Measurements from ENCODE around the gene CD81. TPM values are rescaled to one million over a fixed set of nuclear protein-coding genes. Genes with fewer than 3 reads are reported as not detected.
A peak's percentile ranks its signal among the peaks of the same experiment; 100 is the strongest.

CD81 gene
- total RNA-seq, 1 experiment from 2014 or later = 416 TPM

DNA sequence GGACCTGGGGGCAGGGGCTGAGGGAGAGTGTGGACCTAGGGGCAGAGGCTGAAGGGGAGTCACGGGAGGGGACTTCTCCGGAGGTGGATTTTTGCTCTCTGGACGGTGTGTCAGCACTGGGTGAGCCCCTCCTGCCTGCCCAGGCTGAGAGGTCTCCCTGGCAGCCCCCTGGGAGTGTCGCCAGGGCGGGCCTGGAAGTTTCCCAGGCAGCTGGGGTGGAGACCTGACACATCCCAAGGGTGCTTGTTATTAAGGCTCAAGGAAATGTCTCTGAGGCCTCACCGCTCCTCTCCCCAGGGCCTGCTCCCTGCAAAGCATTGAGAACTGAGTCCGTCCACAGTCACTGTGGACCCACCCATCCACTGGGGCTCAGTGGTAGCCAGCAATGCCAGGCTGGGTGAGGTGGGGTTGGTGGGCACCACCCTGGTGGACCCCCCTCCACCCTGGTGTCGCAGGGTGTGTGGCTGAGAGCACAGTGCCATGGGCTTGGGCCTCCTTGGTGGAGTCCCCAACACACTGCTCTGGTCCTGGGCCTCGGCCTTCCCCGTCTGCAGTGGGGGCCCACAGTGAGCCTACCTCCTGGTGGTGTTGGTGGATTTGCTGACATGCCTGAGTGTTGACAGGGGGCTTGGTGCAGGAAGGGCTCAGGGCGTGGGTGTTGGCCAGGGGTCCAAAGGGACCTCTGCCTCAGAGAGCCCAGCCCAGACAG lies 2.5 kb downstream of the CD81 start:
- Histone ChIP-seq H3K9me3 (ENCODE audit: control insufficient read depth, insufficient read depth, low read depth, low read length) (no peaks in the 10 kb centered on the region), H3K36me3 (ENCODE audit: control insufficient read depth, insufficient read depth, low read length) (no peaks in the 10 kb centered on the region; the same call in 1 of the 2 replicates), H3K27ac (ENCODE audit: low read length) (no peak overlapping the region), H3K27me3 (ENCODE audit: control insufficient read depth, insufficient read depth, low read length) (no peaks in the 10 kb centered on the region), H3K4me1 (ENCODE audit: control insufficient read depth, insufficient read depth, low read length) (peaks cover 45% of the 10 kb centered on the region), H3K4me3 (ENCODE audit: low read depth in 2 of 2, low read length in 2 of 2) (no peak overlapping the region)
- TF ChIP-seq POLR2AphosphoS5 (IDR thresholded peaks at IDR 0.05; ENCODE audit: low read depth, low read length) (no peak), CTCF (IDR thresholded peaks at IDR 0.05) (no peak), TCF7L2 (IDR thresholded peaks at IDR 0.05; ENCODE audit: low read depth, low read length) (no peak), SIN3A (IDR thresholded peaks at IDR 0.05; ENCODE audit: borderline replicate concordance, insufficient read depth, low read depth, low read length) (no peak)
- TF ChIP-seq, protein P1, sequence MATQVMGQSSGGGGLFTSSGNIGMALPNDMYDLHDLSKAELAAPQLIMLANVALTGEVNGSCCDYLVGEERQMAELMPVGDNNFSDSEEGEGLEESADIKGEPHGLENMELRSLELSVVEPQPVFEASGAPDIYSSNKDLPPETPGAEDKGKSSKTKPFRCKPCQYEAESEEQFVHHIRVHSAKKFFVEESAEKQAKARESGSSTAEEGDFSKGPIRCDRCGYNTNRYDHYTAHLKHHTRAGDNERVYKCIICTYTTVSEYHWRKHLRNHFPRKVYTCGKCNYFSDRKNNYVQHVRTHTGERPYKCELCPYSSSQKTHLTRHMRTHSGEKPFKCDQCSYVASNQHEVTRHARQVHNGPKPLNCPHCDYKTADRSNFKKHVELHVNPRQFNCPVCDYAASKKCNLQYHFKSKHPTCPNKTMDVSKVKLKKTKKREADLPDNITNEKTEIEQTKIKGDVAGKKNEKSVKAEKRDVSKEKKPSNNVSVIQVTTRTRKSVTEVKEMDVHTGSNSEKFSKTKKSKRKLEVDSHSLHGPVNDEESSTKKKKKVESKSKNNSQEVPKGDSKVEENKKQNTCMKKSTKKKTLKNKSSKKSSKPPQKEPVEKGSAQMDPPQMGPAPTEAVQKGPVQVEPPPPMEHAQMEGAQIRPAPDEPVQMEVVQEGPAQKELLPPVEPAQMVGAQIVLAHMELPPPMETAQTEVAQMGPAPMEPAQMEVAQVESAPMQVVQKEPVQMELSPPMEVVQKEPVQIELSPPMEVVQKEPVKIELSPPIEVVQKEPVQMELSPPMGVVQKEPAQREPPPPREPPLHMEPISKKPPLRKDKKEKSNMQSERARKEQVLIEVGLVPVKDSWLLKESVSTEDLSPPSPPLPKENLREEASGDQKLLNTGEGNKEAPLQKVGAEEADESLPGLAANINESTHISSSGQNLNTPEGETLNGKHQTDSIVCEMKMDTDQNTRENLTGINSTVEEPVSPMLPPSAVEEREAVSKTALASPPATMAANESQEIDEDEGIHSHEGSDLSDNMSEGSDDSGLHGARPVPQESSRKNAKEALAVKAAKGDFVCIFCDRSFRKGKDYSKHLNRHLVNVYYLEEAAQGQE (IDR thresholded peaks at IDR 0.05; ENCODE audit: insufficient read depth in 1 of 2, low read depth in 2 of 2, low read length in 1 of 2) = no peak
- ATAC-seq = no peak
- ChIA-PET CTCF (no interaction called here), POLR2A (no interaction called here)
- DNase-seq (ENCODE audit: low read depth, low spot score) = no peak
- in situ Hi-C loops (cut with HindIII; ENCODE audit: low pct_unique_long_range_greater_than_20kb, low sequenced_read_pairs) = no loop called here
- TSS peak; percentile 85 for BruUV-seq (replicated peaks)
- intact Hi-C loops (cut with micrococcal nuclease; ENCODE audit: unreplicated experiment) = no loop called here

- Histone ChIP-seq H3K27me3 (ENCODE audit: control insufficient read depth, insufficient read depth, low read length) (no peaks in the 10 kb centered on the region), H3K4me3 (ENCODE audit: low read depth in 2 of 2, low read length in 2 of 2) (no peak overlapping the region), H3K9me3 (ENCODE audit: control insufficient read depth, insufficient read depth, low read depth, low read length) (no peaks in the 10 kb centered on the region), H3K36me3 (ENCODE audit: control insufficient read depth, insufficient read depth, low read length) (no peaks in the 10 kb centered on the region; the same call in 1 of the 2 replicates), H3K27ac (ENCODE audit: low read length) (no peak overlapping the region), H3K4me1 (ENCODE audit: control insufficient read depth, insufficient read depth, low read length) (peaks cover 48% of the 10 kb centered on the region)
- POLR2A ChIA-PET = interaction anchor here (0.6 kb wide), 1 partner anchor 37 kb away, joined by 3 read pairs; no protein-coding TSS in a partner anchor
- CTCF ChIA-PET = no interaction called here
- intact Hi-C loops (cut with micrococcal nuclease; ENCODE audit: unreplicated experiment) (no loop called here), in situ Hi-C loops (cut with HindIII; ENCODE audit: low pct_unique_long_range_greater_than_20kb, low sequenced_read_pairs) (no loop called here)
- ATAC-seq (no peak), DNase-seq (ENCODE audit: low read depth, low spot score) (no peak)
- BruUV-seq (replicated peaks) = no TSS peak
- TF ChIP-seq TCF7L2 (IDR thresholded peaks at IDR 0.05; ENCODE audit: low read depth, low read length) = no peak
- no peak for TF ChIP-seq CTCF (IDR thresholded peaks at IDR 0.05)
- TF ChIP-seq POLR2AphosphoS5 (IDR thresholded peaks at IDR 0.05; ENCODE audit: low read depth, low read length) = no peak
- TF ChIP-seq SIN3A (IDR thresholded peaks at IDR 0.05; ENCODE audit: borderline replicate concordance, insufficient read depth, low read depth, low read length) = no peak
Measured at GRCh38 chr11:2380396-2380795, 3.3 kb downstream of the CD81 start.
